CD14-positive monocyte (primary cell): ENCODE measurements around the gene DRC7. TPM values are rescaled to one million over a fixed set of nuclear protein-coding genes. Genes with fewer than 3 reads are reported as not detected.
"Not testable (repeated sequence)": the region's sequence is repeated elsewhere in the genome, so short reads cannot be mapped to it uniquely, and the experiment has no call there.

Source experiments
- DNase-seq, 3 donors: peaks; one replicate each; pipeline ENCODE4 v3.0.0-alpha.2; 2011 to 2022
- H2AFZ ChIP-seq: 2 replicates; pipeline ENCODE4 v1.6.0; 2012; ENCODE audit warnings: mild to moderate bottlenecking, low read depth, low read length, inconsistent platforms; ENCODE audit not compliant: insufficient read depth, poor library complexity, severe bottlenecking
- H3K27ac ChIP-seq, 2 donors: 1 replicate in 1 of 2; 2 replicates in 1 of 2; pipeline ENCODE4 v1.5.1; 2012 to 2013; ENCODE audit warnings: low read length in 2 of 2, control low read depth in 1 of 2, inconsistent platforms in 1 of 2, low read depth in 1 of 2, mild to moderate bottlenecking in 1 of 2
- H3K27me3 ChIP-seq, 2 donors: one replicate each; pipeline versions ENCODE4 v1.6.0 to v1.6.1; 2011 to 2013; ENCODE audit warnings: low read length in 2 of 2; ENCODE audit not compliant: control insufficient read depth in 2 of 2, insufficient read depth in 2 of 2
- H3K36me3 ChIP-seq, 2 donors: replicated peaks in 1 of 2; 1 replicate in 1 of 2; 2 replicates in 1 of 2; pipeline versions ENCODE4 v1.5.1 to v1.6.1; 2012 to 2013; ENCODE audit warnings: low read length in 2 of 2, control low read depth in 1 of 2, inconsistent platforms in 1 of 2, mild to moderate bottlenecking in 1 of 2; ENCODE audit not compliant: insufficient read depth in 2 of 2, control insufficient read depth in 1 of 2
- H3K4me1 ChIP-seq, 2 donors: 1 replicate in 1 of 2; 2 replicates in 1 of 2; pipeline versions ENCODE4 v1.5.1 to v1.6.1; 2012 to 2013; ENCODE audit warnings: low read length in 2 of 2, control low read depth in 1 of 2, inconsistent platforms in 1 of 2, mild to moderate bottlenecking in 1 of 2, moderate library complexity in 1 of 2; ENCODE audit not compliant: insufficient read depth in 2 of 2, control insufficient read depth in 1 of 2
- H3K4me2 ChIP-seq: replicated peaks from 2 replicates; pipeline ENCODE3; 2012; ENCODE audit warnings: low read length, moderate library complexity, mild to moderate bottlenecking; ENCODE audit not compliant: poor library complexity, severe bottlenecking; ENCODE audit errors: extremely low read depth
- H3K4me3 ChIP-seq, 3 experiments: fragments of 200-600 bp in 1 of 3; sonication (generic) in 1 of 3; replicated peaks in 1 of 3; 1 replicate in 2 of 3; 2 replicates in 1 of 3; pipeline ENCODE4 v1.5.1; 2011 to 2013; ENCODE audit warnings: low read length in 3 of 3, mild to moderate bottlenecking in 3 of 3, control low read depth in 2 of 3, low read depth in 2 of 3, inconsistent platforms in 1 of 3, moderate library complexity in 1 of 3
- H3K79me2 ChIP-seq: 2 replicates; pipeline ENCODE4 v1.6.0; 2012; ENCODE audit warnings: mild to moderate bottlenecking, control low read depth, inconsistent platforms, low read length, moderate library complexity; ENCODE audit not compliant: insufficient read depth
- H3K9ac ChIP-seq: 2 replicates; pipeline ENCODE4 v1.6.0; 2017; ENCODE audit warnings: low read length, mild to moderate bottlenecking; ENCODE audit not compliant: insufficient read depth, poor library complexity, severe bottlenecking
- H3K9me3 ChIP-seq, 2 donors: replicated peaks in 1 of 2; 1 replicate in 1 of 2; 2 replicates in 1 of 2; pipeline versions ENCODE4 v1.5.1 to v1.6.1; 2012 to 2013; ENCODE audit warnings: low read length in 2 of 2, control low read depth in 1 of 2; ENCODE audit not compliant: control insufficient read depth in 1 of 2, insufficient read depth in 1 of 2
- H4K20me1 ChIP-seq: 2 replicates; pipeline ENCODE4 v1.6.0; 2012; ENCODE audit warnings: mild to moderate bottlenecking, low read length, control low read depth, moderate library complexity; ENCODE audit not compliant: insufficient read depth
- H3K27ac Mint-ChIP-seq, 7 donors: one replicate each; pipeline ENCODE4 v1.8.0; 2020; ENCODE audit warnings: mild to moderate bottlenecking in 7 of 7, mixed read lengths in 7 of 7, moderate library complexity in 6 of 7, inconsistent platforms in 2 of 7
- H3K27me3 Mint-ChIP-seq, 3 donors: one replicate each; pipeline ENCODE4 v1.8.0; 2021 to 2022; ENCODE audit warnings: low read depth in 3 of 3, mild to moderate bottlenecking in 3 of 3, mixed read lengths in 3 of 3, moderate library complexity in 3 of 3, inconsistent platforms in 1 of 3
- H3K36me3 Mint-ChIP-seq, 2 donors: one replicate each; pipeline ENCODE4 v1.8.0; 2020; ENCODE audit warnings: mixed read lengths in 2 of 2, inconsistent platforms in 1 of 2, mild to moderate bottlenecking in 1 of 2
- H3K4me1 Mint-ChIP-seq: one replicate; pipeline ENCODE4 v1.8.0; 2020; ENCODE audit warnings: mild to moderate bottlenecking, mixed read lengths
- H3K4me3 Mint-ChIP-seq, 2 donors: one replicate each; pipeline ENCODE4 v1.8.0; 2020; ENCODE audit warnings: mild to moderate bottlenecking in 2 of 2, mixed read lengths in 2 of 2, moderate library complexity in 1 of 2
- H3K9me3 Mint-ChIP-seq, 7 donors: one replicate each; pipeline ENCODE4 v1.8.0; 2020 to 2022; ENCODE audit warnings: mixed read lengths in 7 of 7, mild to moderate bottlenecking in 6 of 7, moderate library complexity in 6 of 7, inconsistent platforms in 2 of 7
- CTCF ChIP-seq: fragments of 200-600 bp; IDR thresholded peaks from one replicate; pipeline ENCODE4 v1.8.0; 2022; ENCODE audit warnings: antibody characterized with exemption, mild to moderate bottlenecking
- WGBS: methylation state at CpG from one replicate; pipeline ENCODE4 v1.1.5; 2013; ENCODE audit warnings: missing lambda C conversion rate; ENCODE audit not compliant: insufficient coverage; 5-methylcytosine and 5-hydroxymethylcytosine counted together
- intact Hi-C, 2 donors: fragments of 100-400 bp; cut with micrococcal nuclease; formaldehyde crosslinking; loops; one replicate each; pipeline versions ENCODE4 v1.15.0 to v1.15.1; 2023
- polyA plus RNA-seq, 3 donors: library from polyadenylated mRNA; depleted of rRNA in 1 of 3; unstranded in 2 of 3; stranded (reverse) in 1 of 3; fragments of 300-500 nt in 2 of 3; fragments of >200 nt in 1 of 3; fragmentation: Illumina TruSeq in 2 of 3; gene quantifications; 1 replicate in 2 of 3; 2 replicates in 1 of 3; pipeline ENCODE4 v1.2.3, GENCODE V29; 2012 to 2021

The DRC7 gene
- polyA plus RNA-seq, 3 donors, result 0.11 to 0.41 TPM; not detected in 1

DNA sequence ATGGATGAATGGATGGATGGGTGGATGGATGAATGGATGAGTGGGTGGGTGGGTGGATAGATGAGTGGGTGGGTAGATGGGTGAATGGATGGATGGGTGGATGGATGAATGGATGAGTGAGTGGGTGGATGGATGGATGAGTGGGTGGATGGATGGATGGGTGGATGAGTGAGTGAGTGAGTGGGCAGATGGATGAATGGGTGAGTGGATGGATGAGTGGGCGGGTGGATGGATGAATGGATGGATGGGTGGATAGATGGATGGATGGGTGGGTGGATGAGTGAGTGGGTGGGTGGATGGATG, 34.5 kb downstream of the DRC7 start:
- Mint-ChIP-seq H3K4me1 (peaks cover 12% of the 10 kb centered on the region), H3K4me3 (no peak overlapping the region), H3K36me3 (no peaks in the 10 kb centered on the region), H3K27me3 (peaks cover 0 to 7% (median 3%) of the 10 kb centered on the region in 3 donors), H3K27ac (no peak overlapping the region), H3K9me3 (peaks cover 0 to 5% (median 0%) of the 10 kb centered on the region in 7 donors)
- Histone ChIP-seq H2AFZ (no peak overlapping the region), H3K27me3 (no peaks in the 10 kb centered on the region), H3K79me2 (no peaks in the 10 kb centered on the region), H3K4me1 (peaks cover 0 to 7% of the 10 kb centered on the region in 2 donors), H3K27ac (no peak overlapping the region), H3K9me3 (no peaks in the 10 kb centered on the region), H4K20me1 (no peaks in the 10 kb centered on the region), H3K9ac (no peak overlapping the region), H3K4me3 (no peak overlapping the region), H3K4me2 (no peak overlapping the region), H3K36me3 (no peaks in the 10 kb centered on the region)
- 100% methylated on average over 1 of the region's 1 CpG for WGBS
- no peak for DNase-seq
- intact Hi-C loops, result no loop called here
- no peak for TF ChIP-seq CTCF

DNA sequence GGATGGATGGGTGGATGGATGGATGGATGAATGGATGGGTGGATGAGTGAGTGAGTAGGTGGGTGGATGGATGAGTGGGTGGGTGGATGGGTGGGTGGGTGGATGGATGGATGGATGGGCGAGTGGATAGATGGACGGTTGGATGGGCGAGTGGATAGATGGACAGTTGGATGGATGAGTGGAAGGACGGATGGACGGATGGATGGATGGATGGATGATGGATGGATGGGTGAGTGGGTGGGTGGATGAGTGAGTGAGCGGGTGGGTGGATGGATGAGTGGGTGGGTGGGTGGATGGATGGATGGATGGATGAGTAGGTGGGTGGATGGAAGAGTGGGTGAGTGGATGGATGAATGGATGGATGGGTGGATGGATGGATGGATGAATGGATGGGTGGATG, 35.2 kb downstream of the DRC7 start:
- intact Hi-C loops, result loop anchor here (5.0 to 10.0 kb wide), 5 partner anchors 33 to 425 kb away; partner anchors contain the start of genes CFAP20 (in 1 of the 2), DRC7 (in 1 of the 2) and POLR2C (in 1 of the 2)
- not testable (repeated sequence) for H3K9me3 Mint-ChIP-seq, H3K27me3 Mint-ChIP-seq, H3K4me3 Mint-ChIP-seq, H3K4me2 ChIP-seq, H3K9ac ChIP-seq, H3K9me3 ChIP-seq, H2AFZ ChIP-seq, H3K4me3 ChIP-seq, H3K27ac Mint-ChIP-seq, H3K27ac ChIP-seq, H4K20me1 ChIP-seq, H3K36me3 ChIP-seq, H3K79me2 ChIP-seq, H3K36me3 Mint-ChIP-seq, H3K27me3 ChIP-seq, DNase-seq
- peaks cover 7 to 14% of the 10 kb centered on the region in 2 donors for H3K4me1 ChIP-seq
- H3K4me1 Mint-ChIP-seq, result peaks cover 17% of the 10 kb centered on the region
- WGBS, result 97% methylated on average over 5 of the region's 6 CpGs
